Stimulated activated CD8-positive, alpha-beta memory T cell treated with anti-CD3 and anti-CD28 coated beads, Interleukin-15, amount 100 ng/mL, for 24 hours (primary cell): ENCODE results near the gene CIT.
A peak's percentile ranks its signal among the peaks of the same experiment; 100 is the strongest.
"Not testable (repeated sequence)": the region's sequence is repeated elsewhere in the genome, so short reads cannot be mapped to it uniquely, and the experiment has no call there.

ENCODE experiments used
- DNase-seq: peaks from one replicate; pipeline ENCODE4 v3.0.0-alpha.2; 2020; ENCODE audit warnings: low read depth

The CIT gene

GRCh38 chr12:119876761-119877638, at the start of gene CIT:
Gene CIT (minus strand): TSS chr12:119877320. CDS start chr12:119876168, 1,152 bp downstream.
- DNase-seq, result peak; percentile 53

DNA sequence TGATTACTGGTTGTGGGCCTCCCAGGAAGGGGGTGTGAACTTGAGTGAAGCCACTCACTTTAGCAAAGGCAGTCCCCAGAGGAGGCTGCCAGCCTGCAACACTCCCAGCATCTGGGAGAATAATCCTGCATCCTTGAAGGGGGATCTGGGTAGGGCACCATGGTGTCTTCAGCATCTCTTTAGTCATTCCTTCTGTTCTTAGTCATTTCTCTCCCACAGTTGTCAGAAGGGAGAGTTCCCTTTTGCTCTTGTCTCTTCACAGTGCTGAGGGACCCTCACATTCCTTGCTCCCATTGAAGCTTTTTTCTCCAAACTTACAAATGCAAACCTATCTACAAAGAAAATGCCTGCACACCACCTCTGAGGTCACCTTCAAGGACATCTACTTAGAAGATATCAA, 48.1 kb upstream of the CIT start:
- DNase-seq, result no peak

GRCh38 chr12:119920064-119920463, 42.9 kb upstream of the CIT start:
- DNase-seq, result no peak

DNA sequence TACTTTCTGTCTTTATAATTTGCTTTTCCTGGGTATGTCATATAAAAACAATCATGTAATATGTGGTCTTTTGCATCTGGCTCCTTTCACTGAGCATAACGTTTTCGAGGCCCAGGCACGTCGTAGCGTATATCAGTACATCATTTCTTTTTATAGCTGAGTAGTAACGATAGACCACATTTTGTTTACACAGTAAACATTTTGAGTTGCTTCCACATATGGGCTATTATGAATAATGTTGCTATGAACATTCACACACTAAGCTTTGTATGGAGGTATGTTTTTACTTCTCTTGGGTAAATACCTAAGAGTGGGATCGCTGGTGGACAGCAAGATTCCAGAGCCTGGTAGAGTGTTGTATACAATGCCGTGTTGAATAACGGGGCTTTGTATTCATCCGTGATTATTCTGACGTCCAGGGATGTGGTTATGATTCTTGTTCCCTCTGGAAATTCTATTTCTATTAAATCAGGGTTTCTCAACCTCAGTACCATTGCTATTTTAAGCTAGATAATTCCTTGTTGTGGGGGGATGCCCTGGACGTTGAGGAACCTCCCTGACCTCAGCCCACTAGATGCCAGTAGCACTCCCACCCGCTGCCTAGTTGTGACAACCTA, 38.9 kb upstream of the CIT start:
- no peak for DNase-seq

DNA sequence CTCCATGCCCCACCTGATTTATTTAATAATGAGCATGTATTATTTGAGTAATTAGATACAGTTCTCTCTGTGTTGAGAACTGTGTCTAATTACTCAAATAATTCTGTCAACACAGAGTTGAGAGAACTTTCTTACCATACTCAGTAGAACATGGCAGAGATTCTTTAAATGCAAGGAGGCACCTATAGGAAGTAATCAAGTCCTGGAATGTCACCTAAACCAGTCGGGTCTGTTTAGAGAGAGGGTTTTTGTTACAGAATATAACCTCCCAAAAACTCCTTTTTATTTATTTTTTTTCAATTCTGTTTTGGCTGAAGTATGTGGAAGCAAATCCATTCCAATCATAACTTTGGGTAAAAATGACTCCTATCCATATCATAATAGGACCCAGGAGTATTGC, 37.5 kb upstream of the CIT start:
- DNase-seq, result no peak

DNA sequence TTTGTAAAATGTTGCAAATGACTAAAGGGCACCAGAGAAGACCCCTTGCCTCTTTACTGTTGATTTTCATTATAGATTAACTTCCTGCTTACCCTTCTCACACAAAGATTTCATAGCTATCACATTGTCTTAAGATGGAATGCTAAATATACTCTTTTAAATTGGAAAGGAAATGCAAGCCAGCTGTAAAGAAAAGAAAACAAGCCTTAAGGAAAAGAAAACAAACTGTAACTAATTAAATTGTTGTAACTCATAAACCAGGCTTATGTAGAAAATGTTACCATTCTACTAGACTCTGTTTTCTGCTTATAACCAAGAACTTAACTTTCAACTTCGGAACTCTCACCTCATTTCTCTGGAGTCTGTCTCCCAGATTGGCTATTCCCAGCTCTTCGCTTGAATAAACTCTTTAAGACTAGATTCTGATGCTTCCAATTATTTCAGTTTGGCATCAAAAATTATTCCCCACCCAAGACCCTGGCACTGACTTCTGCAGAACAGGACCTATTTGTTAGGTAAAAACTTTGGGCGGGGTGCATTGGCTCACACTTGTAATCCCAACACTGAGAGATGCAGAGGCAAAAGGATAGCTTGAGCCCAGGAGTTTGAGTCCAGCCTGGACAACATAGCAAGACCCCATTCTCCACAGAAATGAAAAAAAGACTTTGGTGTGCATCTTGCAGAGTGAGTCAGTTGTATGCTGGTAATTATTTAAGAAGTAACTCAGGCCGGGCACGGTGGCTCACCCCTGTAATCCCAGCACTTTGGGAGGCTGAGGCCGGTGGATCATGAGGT, 36.6 kb upstream of the CIT start:
- no peak for DNase-seq

GRCh38 chr12:119911182-119911581, 34.1 kb upstream of the CIT start:
- no peak for DNase-seq

- DNase-seq, result no peak
Measured at GRCh38 chr12:119910586-119910985, 33.5 kb upstream of the CIT start.

DNA sequence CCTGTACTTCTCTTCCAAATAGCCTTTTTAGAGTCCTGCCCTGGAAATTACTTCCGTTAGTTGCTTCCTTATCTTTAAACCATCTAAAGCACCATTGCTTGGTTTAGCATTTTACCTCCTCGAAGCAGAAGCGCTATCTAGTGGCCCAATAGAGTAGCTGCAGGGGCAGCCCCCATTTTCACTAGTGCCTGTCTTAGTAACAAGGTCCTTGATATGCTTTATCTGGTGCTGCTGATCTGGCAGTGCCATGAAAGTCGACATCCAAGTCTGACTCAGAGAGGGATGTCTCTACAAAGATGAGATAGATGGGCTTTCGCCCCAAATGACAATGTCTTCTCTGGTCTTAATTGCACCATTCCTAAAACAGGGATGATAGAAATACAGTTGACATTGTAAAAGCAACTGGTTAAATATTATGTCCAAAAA, 25.0 kb upstream of the CIT start:
- DNase-seq, result peak; percentile 6

- DNase-seq, result no peak
Measured at GRCh38 chr12:119901670-119902069, 24.6 kb upstream of the CIT start.

- no peak for DNase-seq
Measured at GRCh38 chr12:119894916-119895315, 17.8 kb upstream of the CIT start.

GRCh38 chr12:119892611-119893010, 15.5 kb upstream of the CIT start:
- not testable (repeated sequence) for DNase-seq

GRCh38 chr12:119885549-119885948, 8.4 kb upstream of the CIT start:
- no peak for DNase-seq

DNA sequence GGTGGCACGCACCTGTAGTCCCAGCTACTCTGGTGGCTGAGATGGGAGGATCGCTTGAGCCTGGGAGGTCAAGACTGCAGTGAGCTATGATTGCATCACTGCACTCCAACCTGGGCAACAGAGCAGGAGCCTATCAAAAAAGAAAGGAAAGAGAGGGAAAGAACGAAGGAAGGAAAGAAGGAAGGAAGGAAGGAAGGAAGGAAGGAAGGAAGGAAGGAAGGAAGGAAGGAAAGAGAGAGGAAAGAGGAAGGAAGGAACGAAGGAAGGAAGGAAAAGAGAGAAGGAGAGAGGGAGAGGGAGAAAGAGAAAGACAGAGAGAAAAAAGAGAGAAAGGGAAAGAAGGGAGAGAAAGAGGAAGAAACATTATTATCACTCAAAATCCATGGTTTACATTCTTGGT, 6.7 kb upstream of the CIT start:
- not testable (repeated sequence) for DNase-seq

DNA sequence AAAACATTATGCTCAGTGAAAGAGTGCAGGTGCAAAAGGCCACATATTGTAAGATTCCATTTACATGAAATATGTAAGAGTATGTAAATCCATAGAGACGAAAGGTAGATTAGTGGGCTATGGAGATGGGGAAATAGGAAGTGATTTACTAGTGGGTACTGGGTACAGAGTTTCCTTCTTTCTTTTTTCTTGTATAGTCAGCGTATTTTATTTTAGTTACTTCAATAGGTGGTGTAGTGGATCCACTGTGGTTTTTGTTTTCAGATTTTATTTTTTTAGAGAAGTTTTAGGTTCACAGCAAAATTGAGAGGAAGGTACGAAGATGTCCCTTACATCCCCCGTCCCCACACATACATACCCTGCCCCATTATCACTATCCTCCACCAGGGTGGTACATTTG, 6.1 kb upstream of the CIT start:
- DNase-seq, result no peak

DNA sequence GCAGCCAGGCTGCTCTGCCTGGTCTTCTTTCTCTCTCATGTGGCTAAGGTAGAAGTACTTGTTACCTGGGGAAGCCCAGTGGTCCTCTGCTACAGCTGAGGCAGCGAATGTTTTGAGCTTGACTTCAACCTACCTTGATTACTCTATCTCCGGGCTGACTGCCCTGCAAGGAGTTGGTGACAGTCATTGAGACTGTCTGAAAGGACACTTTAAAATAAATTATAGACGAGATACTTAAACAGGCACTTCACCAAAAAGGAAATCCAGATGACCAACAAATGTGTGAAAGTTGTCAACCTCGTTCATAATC, 474 bp upstream of the CIT start:
- no peak for DNase-seq

GRCh38 chr12:119870457-119870856, 6.7 kb downstream of the CIT start:
- DNase-seq, result no peak

DNA sequence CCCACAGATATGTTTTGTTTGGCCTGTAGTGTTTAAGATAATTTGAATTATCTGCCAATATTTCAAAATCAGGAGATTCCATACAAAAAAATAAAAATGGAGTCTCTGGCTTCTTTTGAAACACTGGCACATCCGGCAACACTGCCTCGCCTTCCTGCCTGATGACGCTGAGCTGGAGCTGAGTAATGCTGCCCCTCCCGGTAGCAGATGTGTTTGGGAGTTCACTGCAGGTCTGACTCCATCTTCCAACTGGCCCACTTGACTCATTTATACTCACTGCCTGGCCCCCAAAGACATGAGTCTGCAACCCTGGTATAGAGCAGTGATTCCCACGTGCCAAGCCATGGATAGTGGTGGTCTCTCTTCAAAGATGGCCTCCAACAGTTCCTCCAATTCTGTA, 7.4 kb downstream of the CIT start:
- DNase-seq, result no peak

- no peak for DNase-seq
Measured at GRCh38 chr12:119868992-119869391, 8.1 kb downstream of the CIT start.

GRCh38 chr12:119864591-119864990, 12.5 kb downstream of the CIT start:
- no peak for DNase-seq

GRCh38 chr12:119859241-119859640, 17.9 kb downstream of the CIT start:
- DNase-seq, result no peak

GRCh38 chr12:119857041-119857591, 20.0 kb downstream of the CIT start:
- DNase-seq, result no peak

- no peak for DNase-seq
Measured at GRCh38 chr12:119850330-119850729, 26.8 kb downstream of the CIT start.
